HS-5 (cell line): ENCODE measurements around the gene ASB9.
"Not testable (repeated sequence)": the region's sequence is repeated elsewhere in the genome, so short reads cannot be mapped to it uniquely, and the experiment has no call there.

Source experiments
- DNase-seq: peaks from one replicate; pipeline ENCODE4 v3.0.0-alpha.2; 2012; ENCODE audit warnings: low read depth

ASB9 gene

GRCh38 chrX:15241301-15241700 lies 28.6 kb downstream of the ASB9 start:
- DNase-seq, result no peak

GRCh38 chrX:15240414-15240813 lies 29.5 kb downstream of the ASB9 start:
- DNase-seq, result no peak

GRCh38 chrX:15236146-15236545 lies 33.7 kb downstream of the ASB9 start:
- no peak for DNase-seq

GRCh38 chrX:15235001-15235400 lies 34.9 kb downstream of the ASB9 start:
- DNase-seq, result no peak

- DNase-seq, result no peak
Observed at GRCh38 chrX:15233416-15234015, 36.4 kb downstream of the ASB9 start.

- no peak for DNase-seq
Observed at GRCh38 chrX:15224747-15225146, 45.1 kb downstream of the ASB9 start.

GRCh38 chrX:15221321-15221720 lies 48.6 kb downstream of the ASB9 start:
- DNase-seq, result no peak

- DNase-seq, result no peak
Observed at GRCh38 chrX:15217161-15217560, 52.7 kb downstream of the ASB9 start.

- no peak for DNase-seq
Observed at GRCh38 chrX:15216280-15216679, 53.6 kb downstream of the ASB9 start.

- no peak for DNase-seq
Observed at GRCh38 chrX:15215366-15215765, 54.5 kb downstream of the ASB9 start.

GRCh38 chrX:15214588-15214987 lies 55.3 kb downstream of the ASB9 start:
- DNase-seq, result no peak

- DNase-seq, result no peak
Observed at GRCh38 chrX:15209096-15209495, 60.8 kb downstream of the ASB9 start.

- DNase-seq, result no peak
Observed at GRCh38 chrX:15207994-15208393, 61.9 kb downstream of the ASB9 start.

- no peak for DNase-seq
Observed at GRCh38 chrX:15207384-15207783, 62.5 kb downstream of the ASB9 start.

GRCh38 chrX:15206306-15206705 lies 63.6 kb downstream of the ASB9 start:
- DNase-seq, result no peak

- no peak for DNase-seq
Observed at GRCh38 chrX:15204130-15204751, 65.6 kb downstream of the ASB9 start.

- no peak for DNase-seq
Observed at GRCh38 chrX:15203694-15204093, 66.2 kb downstream of the ASB9 start.

- peak; percentile 43 for DNase-seq
Observed at GRCh38 chrX:15202454-15203177, 67.3 kb downstream of the ASB9 start.

GRCh38 chrX:15200871-15201270 lies 69.0 kb downstream of the ASB9 start:
- DNase-seq, result no peak

- not testable (repeated sequence) for DNase-seq
Observed at GRCh38 chrX:15198608-15199202, 71.2 kb downstream of the ASB9 start.

- no peak for DNase-seq
Observed at GRCh38 chrX:15194146-15194545, 75.7 kb downstream of the ASB9 start.
